Measurements from ENCODE around the gene MMAB.

DNA sequence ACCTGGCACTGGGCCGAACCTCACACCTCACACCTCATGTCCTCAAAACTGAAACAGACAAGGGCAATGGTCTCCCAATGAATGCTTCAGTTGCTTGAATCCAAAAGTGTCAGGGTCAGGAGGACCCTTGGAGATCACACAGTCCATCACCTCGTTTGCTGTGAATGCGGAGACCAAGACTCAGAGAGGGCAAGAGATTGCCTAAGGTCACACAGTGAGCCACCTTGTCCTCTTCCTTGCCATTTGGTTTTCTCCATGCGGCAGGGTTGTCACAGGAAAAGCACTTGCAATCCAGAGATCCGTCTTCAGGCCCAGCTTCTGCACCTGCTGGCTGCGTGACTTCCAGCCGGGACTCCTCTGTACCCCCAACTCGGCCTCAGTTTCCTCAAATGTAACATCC, 28.3 kb upstream of the MMAB start:
- TF ChIP-seq, protein P1, sequence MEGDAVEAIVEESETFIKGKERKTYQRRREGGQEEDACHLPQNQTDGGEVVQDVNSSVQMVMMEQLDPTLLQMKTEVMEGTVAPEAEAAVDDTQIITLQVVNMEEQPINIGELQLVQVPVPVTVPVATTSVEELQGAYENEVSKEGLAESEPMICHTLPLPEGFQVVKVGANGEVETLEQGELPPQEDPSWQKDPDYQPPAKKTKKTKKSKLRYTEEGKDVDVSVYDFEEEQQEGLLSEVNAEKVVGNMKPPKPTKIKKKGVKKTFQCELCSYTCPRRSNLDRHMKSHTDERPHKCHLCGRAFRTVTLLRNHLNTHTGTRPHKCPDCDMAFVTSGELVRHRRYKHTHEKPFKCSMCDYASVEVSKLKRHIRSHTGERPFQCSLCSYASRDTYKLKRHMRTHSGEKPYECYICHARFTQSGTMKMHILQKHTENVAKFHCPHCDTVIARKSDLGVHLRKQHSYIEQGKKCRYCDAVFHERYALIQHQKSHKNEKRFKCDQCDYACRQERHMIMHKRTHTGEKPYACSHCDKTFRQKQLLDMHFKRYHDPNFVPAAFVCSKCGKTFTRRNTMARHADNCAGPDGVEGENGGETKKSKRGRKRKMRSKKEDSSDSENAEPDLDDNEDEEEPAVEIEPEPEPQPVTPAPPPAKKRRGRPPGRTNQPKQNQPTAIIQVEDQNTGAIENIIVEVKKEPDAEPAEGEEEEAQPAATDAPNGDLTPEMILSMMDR (IDR thresholded peaks at IDR 0.05; ENCODE audit: low read depth, low read length) = no peak
- no peak for TF ChIP-seq EZH2phosphoT487 (IDR thresholded peaks at IDR 0.05; ENCODE audit: low read depth)

Measured in OCI-LY3 (cell line).